H1 (cell line): Measurements from ENCODE around the gene SGSM1. TPM values are rescaled to one million over a fixed set of nuclear protein-coding genes. Genes with fewer than 3 reads are reported as not detected.

ENCODE experiments used
- CTCF ChIA-PET: fragments of 300-600 bp; sonication (Branson Sonifier 250); formaldehyde crosslinking; loops from one replicate; lab custom pipeline; 2021; ENCODE audit not compliant: partially characterized antibody; lab: Charles Lee
- POLR2A ChIA-PET: fragments of 300-600 bp; sonication (Branson Sonifier 250); formaldehyde crosslinking; loops from one replicate; lab custom pipeline; 2021; ENCODE audit warnings: inconsistent platforms; ENCODE audit not compliant: partially characterized antibody; lab: Charles Lee
- DNase-seq, 2 experiments: peaks; one replicate each; pipeline versions ENCODE4 v3.0.0 to v3.0.0-alpha.2; 2010 to 2022; ENCODE audit warnings: low spot score in 2 of 2, low read depth in 1 of 2, mixed read lengths in 1 of 2
- FAIRE-seq: peaks from 2 replicates; lab custom pipeline; 2011; peaks lifted over from hg19 to GRCh38; lab: Jason Lieb, UNC
- H2AFZ ChIP-seq: 2 replicates; pipeline ENCODE4 v1.8.1; 2012; ENCODE audit warnings: low read length, inconsistent platforms
- H2AK5ac ChIP-seq: 2 replicates; pipeline ENCODE4 v1.6.1; 2013; ENCODE audit warnings: low read depth, low read length
- H2BK120ac ChIP-seq: replicated peaks from 2 replicates; pipeline ENCODE3; 2013; ENCODE audit warnings: low read depth, low read length, inconsistent platforms
- H2BK12ac ChIP-seq: 2 replicates; pipeline ENCODE4 v1.6.1; 2013; ENCODE audit warnings: low read depth, low read length
- H2BK15ac ChIP-seq: 2 replicates; pipeline ENCODE4 v1.6.1; 2013; ENCODE audit warnings: low read length
- H2BK20ac ChIP-seq: 2 replicates; pipeline ENCODE4 v1.6.1; 2013; ENCODE audit warnings: low read length
- H2BK5ac ChIP-seq: 2 replicates; pipeline ENCODE4 v1.6.1; 2013; ENCODE audit warnings: low read depth, low read length
- H3K14ac ChIP-seq: 2 replicates; pipeline ENCODE4 v1.6.1; 2013; ENCODE audit warnings: inconsistent platforms; ENCODE audit not compliant: insufficient read length
- H3K18ac ChIP-seq: 2 replicates; pipeline ENCODE4 v1.6.1; 2013; ENCODE audit warnings: low read length; ENCODE audit errors: extremely low read depth
- H3K23ac ChIP-seq: 2 replicates; pipeline ENCODE4 v1.6.1; 2013; ENCODE audit warnings: inconsistent platforms; ENCODE audit not compliant: insufficient read length
- H3K23me2 ChIP-seq: 2 replicates; pipeline ENCODE4 v1.6.1; 2013; ENCODE audit warnings: low read depth, low read length
- H3K27ac ChIP-seq: 2 replicates; pipeline ENCODE4 v1.6.1; 2011; ENCODE audit warnings: low read depth, low read length, inconsistent platforms
- H3K27me3 ChIP-seq, 4 experiments: replicated peaks in 1 of 4; 1 replicate in 1 of 4; 2 replicates in 3 of 4; pipeline versions ENCODE4 v1.6.1 to v1.8.1; 2011 to 2013; ENCODE audit warnings: low read length in 3 of 4, mild to moderate bottlenecking in 3 of 4, inconsistent platforms in 2 of 4, mixed read lengths in 2 of 4, moderate library complexity in 1 of 4; ENCODE audit not compliant: control insufficient read depth in 3 of 4, insufficient read depth in 3 of 4; ENCODE audit errors: extremely low read depth in 1 of 4
- H3K36me3 ChIP-seq, 4 experiments: 2 replicates each; pipeline versions ENCODE4 v1.6.1 to v1.8.1; 2011 to 2013; ENCODE audit warnings: mild to moderate bottlenecking in 4 of 4, low read length in 3 of 4, moderate library complexity in 2 of 4, control low read depth in 1 of 4, inconsistent platforms in 1 of 4; ENCODE audit not compliant: insufficient read depth in 4 of 4, control insufficient read depth in 2 of 4
- H3K4ac ChIP-seq: replicated peaks from 2 replicates; pipeline ENCODE3; 2013; ENCODE audit warnings: low read length, low read depth, mixed read lengths, inconsistent platforms; ENCODE audit not compliant: insufficient read length
- H3K4me1 ChIP-seq, 4 experiments: replicated peaks in 1 of 4; 1 replicate in 1 of 4; 2 replicates in 3 of 4; pipeline versions ENCODE4 v1.6.1 to v1.8.1; 2011 to 2013; ENCODE audit warnings: low read length in 3 of 4, inconsistent platforms in 2 of 4, mixed read lengths in 1 of 4; ENCODE audit not compliant: insufficient read depth in 4 of 4, control insufficient read depth in 3 of 4
- H3K4me2 ChIP-seq, 2 experiments: 2 replicates each; pipeline versions ENCODE4 v1.6.1 to v1.8.1; 2011 to 2013; ENCODE audit warnings: low read depth in 2 of 2, low read length in 2 of 2, control low read depth in 1 of 2, inconsistent platforms in 1 of 2, mild to moderate bottlenecking in 1 of 2; ENCODE audit not compliant: insufficient read depth in 1 of 2
- H3K4me3 ChIP-seq, 4 experiments: fragments of 200-600, 300-600 bp in 1 of 4; sonication (generic), shearing (Covaris generic), sonication (Bioruptor Twin) in 1 of 4; 2 replicates each; pipeline versions ENCODE4 v1.5.1 to v1.8.1; 2011 to 2016; ENCODE audit warnings: low read length in 4 of 4, low read depth in 3 of 4, control low read depth in 2 of 4, inconsistent platforms in 2 of 4, mild to moderate bottlenecking in 2 of 4, mixed read lengths in 1 of 4, moderate library complexity in 1 of 4; ENCODE audit not compliant: insufficient read depth in 2 of 4; ENCODE audit errors: extremely low read depth in 1 of 4
- H3K56ac ChIP-seq: replicated peaks from 2 replicates; pipeline ENCODE3; 2013; ENCODE audit warnings: low read depth, mild to moderate bottlenecking, mixed read lengths, low read length, inconsistent platforms; ENCODE audit not compliant: insufficient read length
- H3K79me1 ChIP-seq: 2 replicates; pipeline ENCODE4 v1.6.1; 2013; ENCODE audit warnings: low read depth, low read length, control low read depth
- H3K79me2 ChIP-seq, 2 experiments: 2 replicates each; pipeline versions ENCODE4 v1.6.1 to v1.8.1; 2012 to 2013; ENCODE audit warnings: low read length in 2 of 2, mild to moderate bottlenecking in 2 of 2, inconsistent platforms in 1 of 2; ENCODE audit not compliant: insufficient read depth in 2 of 2, control insufficient read depth in 1 of 2
- H3K9ac ChIP-seq, 4 experiments: replicated peaks in 1 of 4; 1 replicate in 1 of 4; 2 replicates in 3 of 4; pipeline versions ENCODE4 v1.6.1 to v1.8.1; 2011 to 2013; ENCODE audit warnings: low read depth in 3 of 4, low read length in 3 of 4, control low read depth in 2 of 4, mild to moderate bottlenecking in 2 of 4, moderate library complexity in 2 of 4, inconsistent platforms in 1 of 4; ENCODE audit errors: extremely low read depth in 1 of 4
- H3K9me3 ChIP-seq, 2 experiments: 2 replicates each; pipeline versions ENCODE4 v1.6.1 to v1.8.1; 2012 to 2013; ENCODE audit warnings: mild to moderate bottlenecking in 2 of 2, moderate library complexity in 2 of 2, control low read depth in 1 of 2, inconsistent platforms in 1 of 2, low read depth in 1 of 2, low read length in 1 of 2, mixed read lengths in 1 of 2; ENCODE audit not compliant: insufficient read depth in 2 of 2
- H4K20me1 ChIP-seq, 2 experiments: replicated peaks in 1 of 2; 2 replicates each; pipeline versions ENCODE3 to v1.8.1; 2011 to 2013; ENCODE audit warnings: inconsistent platforms in 2 of 2, low read length in 2 of 2, mild to moderate bottlenecking in 1 of 2; ENCODE audit not compliant: insufficient read depth in 2 of 2, control insufficient read depth in 1 of 2
- H4K5ac ChIP-seq: 2 replicates; pipeline ENCODE4 v1.6.1; 2013; ENCODE audit warnings: low read length, low read depth, mixed read lengths, inconsistent platforms; ENCODE audit not compliant: insufficient read length
- H4K8ac ChIP-seq: 2 replicates; pipeline ENCODE4 v1.8.0; 2013; ENCODE audit warnings: mild to moderate bottlenecking, moderate library complexity, low read length, inconsistent platforms; ENCODE audit not compliant: insufficient read depth; ENCODE audit errors: extremely low read depth
- H4K91ac ChIP-seq: replicated peaks from 2 replicates; pipeline ENCODE3; 2013; ENCODE audit warnings: low read length, mixed read lengths, inconsistent platforms; ENCODE audit not compliant: insufficient read length
- E2F6 ChIP-seq: IDR thresholded peaks from 2 replicates; pipeline ENCODE4 v1.6.1; 2012; ENCODE audit warnings: inconsistent platforms
- HDAC2 ChIP-seq, 2 experiments: fragments of 300-600 bp in 1 of 2; sonication (generic) in 1 of 2; IDR thresholded peaks; 2 replicates each; pipeline ENCODE4 v1.6.1; 2011 to 2012; ENCODE audit warnings: low read depth in 2 of 2, low read length in 2 of 2, mild to moderate bottlenecking in 2 of 2, moderate library complexity in 2 of 2, borderline replicate concordance in 1 of 2, inconsistent platforms in 1 of 2
- SP1 ChIP-seq: IDR thresholded peaks from 2 replicates; pipeline ENCODE4 v1.6.1; 2011; ENCODE audit warnings: low read depth, low read length
- WGBS, 2 experiments: shearing (Covaris generic) in 1 of 2; methylation state at CpG; one replicate each; pipeline versions ENCODE4 v1.1.6 to v1.1.7; 2013 to 2015; ENCODE audit warnings: low lambda C conversion rate in 2 of 2, mixed read lengths in 2 of 2, inconsistent platforms in 1 of 2, low coverage in 1 of 2, missing lambda C conversion rate in 1 of 2; ENCODE audit not compliant: insufficient replicate concordance in 2 of 2, insufficient coverage in 1 of 2, insufficient read length in 1 of 2; ENCODE audit errors: extremely low coverage in 1 of 2, missing lambda C conversion rate in 1 of 2; 5-methylcytosine and 5-hydroxymethylcytosine counted together
- polyA plus RNA-seq, 7 experiments: library from polyadenylated mRNA; depleted of rRNA in 3 of 7; stranded (reverse) in 5 of 7; unstranded in 2 of 7; fragments of >200 nt in 5 of 7; fragments of 200-250 nt in 2 of 7; gene quantifications; 1 replicate in 5 of 7; 2 replicates in 1 of 7; 4 replicates in 1 of 7; pipeline versions ENCODE4 v1.2.1 to v1.2.3, GENCODE V29; 2011 to 2013; ENCODE audit warnings: missing spikeins in 2 of 7, mixed read lengths in 2 of 7
- total RNA-seq: library from RNA; stranded (reverse); fragmentation: NEBNext Ultra II Directional; extraction: Animal tissue kit (Norgen Biotek cat#: 25700); gene quantifications from 2 replicates; pipeline ENCODE4 v1.2.1, GENCODE V29; 2021

The SGSM1 gene
- total and polyA plus RNA-seq, 2 of the 8 experiments (the other 6 are each of a cell fraction or from before 2014, with no cell fraction given): 2.8 to 5.2 TPM

DNA sequence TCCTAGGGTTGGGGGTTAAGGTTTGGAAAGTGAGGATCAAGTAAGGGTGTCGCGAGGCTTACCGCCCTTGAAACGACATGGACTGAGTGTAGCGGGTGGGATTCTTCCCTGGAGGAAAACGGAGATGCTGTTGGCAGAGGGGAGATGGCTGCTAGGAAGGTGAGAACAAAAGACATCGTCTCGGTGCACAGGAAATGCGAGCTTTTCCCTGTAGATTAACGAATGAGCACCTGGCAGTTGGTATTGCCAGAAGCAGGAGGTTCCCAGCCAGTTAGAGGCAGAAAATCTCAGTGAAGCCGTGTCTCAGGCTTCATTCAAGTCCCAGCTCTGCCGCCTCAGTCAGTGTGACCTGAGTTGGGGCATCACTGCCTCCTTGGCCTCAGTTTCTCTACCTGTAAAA lies 141.9 kb downstream of the SGSM1 start:
- Histone ChIP-seq H2BK5ac (0 out of 2 replicates have a peak overlapping the region, but pooled peaks have one; percentile 53), H3K9ac (no peak overlapping the region; a peak in 1 of 7 replicates), H2AFZ (peak overlapping the region; percentile 78), H3K36me3 (no peaks in the 10 kb centered on the region), H3K4me1 (peaks cover 0 to 13% (median 5%) of the 10 kb centered on the region in 4 experiments; a peak in 6 of 7 replicates), H3K23ac (no peak overlapping the region), H3K27ac (no peak overlapping the region), H4K20me1 (no peaks in the 10 kb centered on the region), H4K5ac (no peak overlapping the region), H3K4me2 (no peak overlapping the region; a peak in 1 of 4 replicates), H2BK120ac (no peak overlapping the region), H4K91ac (no peak overlapping the region), H3K23me2 (peaks cover 3% of the 10 kb centered on the region; the same call in 1 of the 2 replicates), H3K27me3 (no peaks in the 10 kb centered on the region), H3K18ac (peak overlapping the region; percentile 15), H3K9me3 (no peaks in the 10 kb centered on the region), H2BK15ac (peak overlapping the region; percentile 66), H3K4me3 (no peak overlapping the region), H2BK20ac (peak overlapping the region; percentile 87; the same call in 1 of the 2 replicates), H3K56ac (no peak overlapping the region), H3K4ac (no peak overlapping the region), H3K79me2 (no peaks in the 10 kb centered on the region), H2BK12ac (peak overlapping the region; percentile 72), H2AK5ac (0 out of 2 replicates have a peak overlapping the region, but pooled peaks have one; percentile 25), H4K8ac (no peak overlapping the region), H3K14ac (no peak overlapping the region), H3K79me1 (no peaks in the 10 kb centered on the region)
- CTCF ChIA-PET: interaction anchor here (0.9 to 15.1 kb wide), 9 partner anchors 10 to 105 kb away, joined by 3 to 221 read pairs (median 4); no protein-coding TSS in a partner anchor
- 83% methylated on average over 12 of the region's 12 CpGs; no CpG with 5 or more reads in 1 of the 2 experiments for WGBS, 2 experiments
- no peak for DNase-seq
- peak; percentile 27; the same call in 1 of the 2 replicates for TF ChIP-seq E2F6
- TF ChIP-seq HDAC2 (IDR thresholded peaks at IDR 0.05; ENCODE audit: borderline replicate concordance in 1 of 2, low read depth in 2 of 2, low read length in 2 of 2): no peak
- TF ChIP-seq SP1: peak; percentile 30; the same call in 1 of the 2 replicates
- no peak for FAIRE-seq
- POLR2A ChIA-PET: interaction anchor here (0.9 to 1.5 kb wide), 5 partner anchors 9 to 101 kb away, joined by 3 to 4 read pairs (median 4); no protein-coding TSS in a partner anchor
